Hepatocyte (in vitro differentiated cells): ENCODE data around the gene FOXO6. TPM values are rescaled to one million over a fixed set of nuclear protein-coding genes. Genes with fewer than 3 reads are reported as not detected.

Experiments
- DNase-seq: peaks from one replicate; pipeline ENCODE4 v3.0.0-alpha.2; 2016; ENCODE audit warnings: low spot score
- H2AFZ ChIP-seq: fragments of 200-600 bp; sonication (generic); 2 replicates; pipeline ENCODE4 v1.6.0; 2016; ENCODE audit warnings: antibody characterized with exemption, mild to moderate bottlenecking
- H3K27ac ChIP-seq: fragments of 200-600 bp; sonication (generic); 2 replicates; pipeline ENCODE4 v1.5.1; 2016; ENCODE audit warnings: mild to moderate bottlenecking
- H3K27me3 ChIP-seq: fragments of 200-600 bp; sonication (generic); 2 replicates; pipeline ENCODE4 v1.6.1; 2016
- H3K36me3 ChIP-seq: fragments of 200-600 bp; sonication (generic); replicated peaks from 2 replicates; pipeline ENCODE4 v1.5.1; 2016; ENCODE audit warnings: low read depth; ENCODE audit not compliant: insufficient read depth
- H3K4me1 ChIP-seq: fragments of 200-600 bp; sonication (generic); 2 replicates; pipeline ENCODE4 v1.5.1; 2016; ENCODE audit warnings: mild to moderate bottlenecking, moderate library complexity; ENCODE audit not compliant: insufficient read depth
- H3K4me2 ChIP-seq: fragments of 200-600 bp; sonication (generic); 2 replicates; pipeline ENCODE4 v1.6.0; 2016
- H3K4me3 ChIP-seq: fragments of 200-600 bp; sonication (generic); 2 replicates; pipeline ENCODE4 v1.5.1; 2016; ENCODE audit warnings: mild to moderate bottlenecking
- H3K79me2 ChIP-seq: fragments of 200-600 bp; sonication (generic); 2 replicates; pipeline ENCODE4 v1.6.0; 2017; ENCODE audit warnings: mild to moderate bottlenecking
- H3K9me2 ChIP-seq: fragments of 200-600 bp; sonication (generic); replicated peaks from 2 replicates; pipeline ENCODE4 v1.6.0; 2017; ENCODE audit warnings: mild to moderate bottlenecking; ENCODE audit not compliant: insufficient read depth
- H3K9me3 ChIP-seq: fragments of 200-600 bp; sonication (generic); 2 replicates; pipeline ENCODE4 v1.5.1; 2016; ENCODE audit warnings: low read depth, mild to moderate bottlenecking
- H4K20me1 ChIP-seq: fragments of 200-600 bp; sonication (generic); 2 replicates; pipeline ENCODE4 v1.6.0; 2016; ENCODE audit warnings: mild to moderate bottlenecking; ENCODE audit not compliant: insufficient read depth, poor library complexity, severe bottlenecking
- CTCF ChIP-seq: fragments of 200-600 bp; sonication (generic); IDR thresholded peaks from 2 replicates; pipeline ENCODE4 v1.5.1; 2016; ENCODE audit warnings: antibody characterized with exemption, mild to moderate bottlenecking; ENCODE audit not compliant: poor library complexity
- EZH2 ChIP-seq: fragments of 200-600 bp; sonication (generic); IDR thresholded peaks from 2 replicates; pipeline ENCODE4 v1.6.1; 2016; ENCODE audit warnings: antibody characterized with exemption, mild to moderate bottlenecking, borderline replicate concordance
- EZH2phosphoT487 ChIP-seq: fragments of 200-600 bp; sonication (generic); IDR thresholded peaks from one replicate; pipeline ENCODE4 v1.6.1; 2018; ENCODE audit warnings: antibody characterized with exemption, mild to moderate bottlenecking, low read depth, moderate library complexity; ENCODE audit not compliant: unreplicated experiment, severe bottlenecking
- WGBS: methylation state at CpG from one replicate; pipeline ENCODE4 v1.1.6; 2016; ENCODE audit warnings: low lambda C conversion rate; ENCODE audit errors: missing lambda C conversion rate; 5-methylcytosine and 5-hydroxymethylcytosine counted together
- polyA plus RNA-seq: library from polyadenylated mRNA; unstranded; fragments of >200 nt; fragmentation: Nextera tagmentation; extraction: Ambion mirVana; gene quantifications from 2 replicates; pipeline ENCODE4 v1.2.1, GENCODE V29; 2016
- total RNA-seq: library from RNA; depleted of rRNA; stranded (reverse); fragments of >200 nt; gene quantifications from 2 replicates; pipeline ENCODE4 v1.2.3, GENCODE V29; 2014

Gene FOXO6
- total and polyA plus RNA-seq, 2 experiments from 2014 or later: 0.80 to 5.0 TPM

GRCh38 chr1:41417335-41417682, 56.1 kb downstream of the FOXO6 start:
- WGBS: 5% methylated on average over 1 of the region's 1 CpG
- Histone ChIP-seq H3K4me2 (no peak overlapping the region), H3K36me3 (no peaks in the 10 kb centered on the region), H3K4me3 (no peak overlapping the region), H3K79me2 (no peaks in the 10 kb centered on the region), H3K9me3 (no peaks in the 10 kb centered on the region), H4K20me1 (no peaks in the 10 kb centered on the region), H3K4me1 (no peaks in the 10 kb centered on the region), H2AFZ (no peak overlapping the region), H3K9me2 (no peaks in the 10 kb centered on the region), H3K27ac (no peak overlapping the region), H3K27me3 (no peaks in the 10 kb centered on the region)
- DNase-seq: no peak
- TF ChIP-seq EZH2phosphoT487: no peak
- TF ChIP-seq EZH2: no peak
- TF ChIP-seq CTCF: no peak

- H3K36me3 ChIP-seq: no peaks in the 10 kb centered on the region
- no peaks in the 10 kb centered on the region for H3K27me3 ChIP-seq
- H3K4me1 ChIP-seq: no peaks in the 10 kb centered on the region
- WGBS: 79% methylated on average over 6 of the region's 6 CpGs
- no peaks in the 10 kb centered on the region for H3K9me3 ChIP-seq
- no peak for DNase-seq
- TF ChIP-seq EZH2phosphoT487: no peak
- TF ChIP-seq CTCF: no peak
- TF ChIP-seq EZH2: no peak
- H3K4me3 ChIP-seq: no peak overlapping the region
- H2AFZ ChIP-seq: no peak overlapping the region
- H3K9me2 ChIP-seq: no peaks in the 10 kb centered on the region
- no peaks in the 10 kb centered on the region for H3K79me2 ChIP-seq
- H3K27ac ChIP-seq: no peak overlapping the region
- no peaks in the 10 kb centered on the region for H4K20me1 ChIP-seq
- no peak overlapping the region for H3K4me2 ChIP-seq
Measured at GRCh38 chr1:41417746-41418145, 56.5 kb downstream of the FOXO6 start.

- Histone ChIP-seq H3K9me2 (no peaks in the 10 kb centered on the region), H3K4me2 (no peak overlapping the region), H4K20me1 (no peaks in the 10 kb centered on the region), H3K36me3 (no peaks in the 10 kb centered on the region), H3K4me1 (no peaks in the 10 kb centered on the region), H3K4me3 (no peak overlapping the region), H2AFZ (no peak overlapping the region), H3K27ac (no peak overlapping the region), H3K27me3 (no peaks in the 10 kb centered on the region), H3K9me3 (no peaks in the 10 kb centered on the region), H3K79me2 (no peaks in the 10 kb centered on the region)
- TF ChIP-seq EZH2 (no peak), CTCF (no peak), EZH2phosphoT487 (no peak)
- 85% methylated on average over 16 of the region's 16 CpGs for WGBS
- peak; percentile 48 for DNase-seq
Measured at GRCh38 chr1:41418857-41419583, 57.8 kb downstream of the FOXO6 start.
